Sigmoid colon (tissue), 7 donors: Measurements from ENCODE around the gene ARHGAP6. TPM values are rescaled to one million over a fixed set of nuclear protein-coding genes. Genes with fewer than 3 reads are reported as not detected.
"Not testable (repeated sequence)": the region's sequence is repeated elsewhere in the genome, so short reads cannot be mapped to it uniquely, and the experiment has no call there.

Experiments
- DNase-seq: peaks from one replicate; pipeline ENCODE4 v3.0.0-alpha.2; 2019
- H3K27ac ChIP-seq, 4 donors: fragments of 200-600 bp; sonication (generic); one replicate each; pipeline ENCODE4 v1.5.1; 2016 to 2019; ENCODE audit warnings: mild to moderate bottlenecking in 1 of 4
- H3K27me3 ChIP-seq, 3 donors: fragments of 200-600 bp; sonication (generic); one replicate each; pipeline ENCODE4 v1.5.1; 2019; ENCODE audit warnings: mild to moderate bottlenecking in 1 of 3
- H3K36me3 ChIP-seq, 4 donors: fragments of 200-600 bp; sonication (generic); one replicate each; pipeline ENCODE4 v1.5.1; 2016 to 2019
- H3K4me1 ChIP-seq, 4 donors: fragments of 200-600 bp; sonication (generic); one replicate each; pipeline ENCODE4 v1.5.1; 2017 to 2019
- H3K4me3 ChIP-seq, 4 donors: fragments of 200-600 bp; sonication (generic); one replicate each; pipeline ENCODE4 v1.5.1; 2017 to 2019; ENCODE audit warnings: mild to moderate bottlenecking in 2 of 4, moderate library complexity in 1 of 4
- H3K9me3 ChIP-seq, 4 donors: fragments of 200-600 bp in 3 of 4; sonication (generic) in 3 of 4; one replicate each; pipeline versions ENCODE4 v1.5.1 to v1.6.1; 2013 to 2019
- CTCF ChIP-seq, 4 experiments: fragments of 450-650 bp in 3 of 4; fragments of 200-600 bp in 1 of 4; IDR thresholded peaks; one replicate each; pipeline ENCODE4 v1.5.1; 2016 to 2019; ENCODE audit warnings: antibody characterized with exemption in 4 of 4, mild to moderate bottlenecking in 3 of 4, moderate library complexity in 2 of 4
- EP300 ChIP-seq, 4 donors: sonication (generic); formaldehyde crosslinking; IDR thresholded peaks; one replicate each; pipeline ENCODE4 v1.6.1; 2017; ENCODE audit warnings: antibody characterized with exemption in 4 of 4
- POLR2A ChIP-seq, 2 donors: fragments of 450-650 bp; IDR thresholded peaks; one replicate each; pipeline ENCODE4 v1.6.1; 2016; ENCODE audit warnings: antibody characterized with exemption in 2 of 2, mild to moderate bottlenecking in 2 of 2, moderate library complexity in 2 of 2
- POLR2AphosphoS5 ChIP-seq, 4 donors: sonication (generic); formaldehyde crosslinking; IDR thresholded peaks; one replicate each; pipeline ENCODE4 v1.6.1; 2017; ENCODE audit warnings: antibody characterized with exemption in 4 of 4
- WGBS, 2 donors: extraction: QIAGEN DNeasy Blood & Tissue Kit; methylation state at CpG; one replicate each; pipeline ENCODE4 v1.1.7; 2013; 5-methylcytosine and 5-hydroxymethylcytosine counted together
- intact Hi-C: fragments of 100-400 bp; cut with DNase I; formaldehyde crosslinking; loops from one replicate; pipeline ENCODE4 v1.15.1; 2023
- polyA plus RNA-seq, 3 donors: library from polyadenylated mRNA; stranded (reverse); fragments of 200-250 nt; gene quantifications; one replicate each; pipeline ENCODE4 v1.2.3, GENCODE V29; 2013
- total RNA-seq, 4 donors: library from RNA; depleted of rRNA; stranded (reverse); fragments of >200 nt; gene quantifications; one replicate each; pipeline ENCODE4 v1.1.0, GENCODE V29; 2016
- donor health status: healthy with polysubstance abuse.
- donor health status: Bipolar disorder and iron deficiency.
- donor health status: healthy.

Gene ARHGAP6
- total and polyA plus RNA-seq, 7 donors = 1.4 to 47.6 (median 36.2) TPM

DNA sequence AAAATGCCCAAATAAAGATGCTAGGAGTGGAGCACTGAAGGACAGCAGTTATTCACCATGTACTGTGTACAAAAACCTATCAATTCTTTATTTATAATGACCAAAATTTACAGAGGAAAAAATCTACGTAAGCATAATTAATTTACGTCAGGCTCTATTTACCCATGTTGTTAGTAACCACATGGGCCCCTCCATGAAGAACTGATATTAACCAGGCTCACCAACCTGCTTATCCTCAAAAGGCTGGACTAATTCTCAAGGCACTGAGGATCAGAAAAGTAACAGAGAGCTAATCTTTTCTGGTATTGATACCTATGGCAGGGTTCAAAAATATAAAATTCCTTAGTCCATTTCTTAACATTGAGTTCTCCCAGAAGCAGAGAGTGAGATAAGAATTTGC is 140.0 kb downstream of the ARHGAP6 start:
- TF ChIP-seq POLR2A (IDR thresholded peaks at IDR 0.05) (no peak), EP300 (IDR thresholded peaks at IDR 0.05) (peak in 3 of 4 donors; percentile 43 to 90 (median 66)), POLR2AphosphoS5 (IDR thresholded peaks at IDR 0.05) (peak; percentile 30 to 79 (median 50)), CTCF (IDR thresholded peaks at IDR 0.05) (no peak)
- no peak for DNase-seq
- intact Hi-C loops = no loop called here
- no peak overlapping the region for H3K4me3 ChIP-seq
- H3K27me3 ChIP-seq = no peaks in the 10 kb centered on the region
- peak overlapping the region in 2 of 4 donors; percentile 10 to 27 for H3K27ac ChIP-seq
- no peaks in the 10 kb centered on the region for H3K9me3 ChIP-seq
- peaks cover 0 to 25% (median 3%) of the 10 kb centered on the region in 4 donors for H3K4me1 ChIP-seq
- 87 to 88% methylated on average over 2 of the region's 2 CpGs for WGBS, 2 donors
- H3K36me3 ChIP-seq = no peaks in the 10 kb centered on the region

GRCh38 chrX:11519234-11519633 is 146.5 kb downstream of the ARHGAP6 start:
- H3K27me3 ChIP-seq, H3K27ac ChIP-seq, H3K4me1 ChIP-seq, intact Hi-C loops, H3K4me3 ChIP-seq, H3K36me3 ChIP-seq, H3K9me3 ChIP-seq, DNase-seq: not testable (repeated sequence)
- 100% methylated on average over 1 of the region's 1 CpG for WGBS, 2 donors

- Histone ChIP-seq H3K4me1 (no peaks in the 10 kb centered on the region), H3K9me3 (no peaks in the 10 kb centered on the region), H3K36me3 (no peaks in the 10 kb centered on the region), H3K27me3 (no peaks in the 10 kb centered on the region), H3K27ac (no peak overlapping the region), H3K4me3 (no peak overlapping the region)
- WGBS, 2 donors = 84 to 90% methylated on average over 3 of the region's 3 CpGs
- no peak for DNase-seq
- intact Hi-C loops = no loop called here
- TF ChIP-seq POLR2A (IDR thresholded peaks at IDR 0.05) (no peak), EP300 (IDR thresholded peaks at IDR 0.05) (no peak), POLR2AphosphoS5 (IDR thresholded peaks at IDR 0.05) (no peak), CTCF (IDR thresholded peaks at IDR 0.05) (no peak)
Observed at GRCh38 chrX:11509786-11510185, 155.9 kb downstream of the ARHGAP6 start.

DNA sequence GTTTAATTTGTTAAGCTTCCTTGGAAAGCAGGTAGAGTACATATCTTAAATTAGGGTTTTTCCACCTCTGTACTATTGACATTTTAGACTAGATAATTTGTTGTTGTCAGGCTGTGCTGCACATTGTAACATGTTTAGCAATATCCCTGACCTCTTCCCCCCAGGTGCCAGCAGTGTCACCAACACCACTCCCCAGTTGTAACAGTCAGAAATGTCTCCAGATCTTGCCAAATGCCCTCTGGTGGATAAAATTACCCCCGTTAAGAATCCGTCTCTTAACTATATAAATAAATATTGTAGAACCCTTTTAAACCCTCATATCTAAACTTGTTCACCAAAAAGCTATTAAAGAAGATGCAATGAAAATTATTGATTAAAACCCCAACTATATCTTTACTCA is 161.5 kb downstream of the ARHGAP6 start:
- intact Hi-C loops = no loop called here
- Histone ChIP-seq H3K4me1 (no peaks in the 10 kb centered on the region), H3K9me3 (no peaks in the 10 kb centered on the region), H3K36me3 (no peaks in the 10 kb centered on the region), H3K27ac (no peak overlapping the region), H3K4me3 (no peak overlapping the region), H3K27me3 (no peaks in the 10 kb centered on the region)
- no peak for DNase-seq
- no peak for TF ChIP-seq EP300 (IDR thresholded peaks at IDR 0.05)
- TF ChIP-seq POLR2A (IDR thresholded peaks at IDR 0.05) = no peak
- no peak for TF ChIP-seq CTCF (IDR thresholded peaks at IDR 0.05)
- TF ChIP-seq POLR2AphosphoS5 (IDR thresholded peaks at IDR 0.05) = no peak
- WGBS, 2 donors = 14 to 62% methylated on average over 2 of the region's 2 CpGs

GRCh38 chrX:11499076-11500044 is 166.4 kb downstream of the ARHGAP6 start:
- no peak for TF ChIP-seq CTCF (IDR thresholded peaks at IDR 0.05)
- TF ChIP-seq POLR2A (IDR thresholded peaks at IDR 0.05) = no peak
- TF ChIP-seq POLR2AphosphoS5 (IDR thresholded peaks at IDR 0.05) = no peak
- no peak for TF ChIP-seq EP300 (IDR thresholded peaks at IDR 0.05)
- H3K27ac ChIP-seq = peak overlapping the region in 2 of 4 donors; percentile 5 to 17

GRCh38 chrX:11491375-11491774 is 174.3 kb downstream of the ARHGAP6 start:
- H3K36me3 ChIP-seq, H3K4me3 ChIP-seq, H3K9me3 ChIP-seq, DNase-seq, H3K4me1 ChIP-seq, H3K27ac ChIP-seq, H3K27me3 ChIP-seq, intact Hi-C loops: not testable (repeated sequence)
- 97 to 98% methylated on average over 2 of the region's 2 CpGs for WGBS, 2 donors

More at GRCh38 chrX:11499076-11500044, 166.4 kb downstream of the ARHGAP6 start:
- H3K4me1 ChIP-seq = no peaks in the 10 kb centered on the region
- intact Hi-C loops = no loop called here
- H3K27me3 ChIP-seq = no peaks in the 10 kb centered on the region
- WGBS, 2 donors = 65 to 67% methylated on average over 5 of the region's 5 CpGs
- H3K36me3 ChIP-seq = no peaks in the 10 kb centered on the region
- DNase-seq = no peak
- H3K4me3 ChIP-seq = no peak overlapping the region
- H3K9me3 ChIP-seq = no peaks in the 10 kb centered on the region
